NCI-H774 (cell line): ENCODE data around the gene PDGFRB.

Experiments
- DNase-seq: peaks from one replicate; lab custom pipeline; 2025; lab: John Stamatoyannopoulos, UW

The PDGFRB gene

DNA sequence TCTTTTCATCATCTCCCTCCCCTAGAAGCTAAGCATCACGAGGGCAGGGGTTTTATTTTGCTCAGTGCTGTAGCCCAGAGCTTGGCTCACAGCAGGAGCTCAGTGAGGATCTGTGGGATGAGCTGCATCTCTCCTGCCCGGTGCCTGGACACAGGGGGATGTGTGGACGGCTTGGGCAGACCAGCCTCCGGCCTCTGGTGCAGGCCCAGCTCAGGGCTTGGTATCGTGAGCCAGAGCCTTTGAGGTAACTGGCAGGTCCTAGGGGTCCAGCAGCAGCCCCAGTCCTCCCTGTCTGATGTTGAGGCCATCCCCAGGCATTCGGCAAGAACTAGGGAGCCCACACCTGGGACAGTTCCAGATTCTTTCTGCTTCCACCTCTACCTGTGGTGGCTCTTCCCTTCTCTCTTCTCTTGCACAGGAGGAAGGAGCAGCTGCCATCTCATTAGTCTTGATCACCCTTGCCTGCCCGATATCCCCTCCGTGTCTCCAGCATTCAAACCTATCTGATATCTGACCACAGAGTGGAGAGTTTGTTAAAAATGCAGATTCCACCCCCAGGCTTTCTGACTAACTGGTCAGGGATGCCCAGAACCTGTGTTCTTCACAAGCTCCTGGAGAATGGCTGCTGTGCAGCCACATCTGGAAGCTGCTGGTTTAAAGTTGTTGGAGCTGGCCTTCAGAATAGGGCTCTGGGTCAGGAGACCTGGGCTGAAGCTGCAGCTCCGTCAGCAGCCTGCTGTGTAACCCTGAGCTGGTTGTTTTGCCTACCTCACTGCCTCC is 26.3 kb upstream of the PDGFRB start:
- no peak for DNase-seq

DNA sequence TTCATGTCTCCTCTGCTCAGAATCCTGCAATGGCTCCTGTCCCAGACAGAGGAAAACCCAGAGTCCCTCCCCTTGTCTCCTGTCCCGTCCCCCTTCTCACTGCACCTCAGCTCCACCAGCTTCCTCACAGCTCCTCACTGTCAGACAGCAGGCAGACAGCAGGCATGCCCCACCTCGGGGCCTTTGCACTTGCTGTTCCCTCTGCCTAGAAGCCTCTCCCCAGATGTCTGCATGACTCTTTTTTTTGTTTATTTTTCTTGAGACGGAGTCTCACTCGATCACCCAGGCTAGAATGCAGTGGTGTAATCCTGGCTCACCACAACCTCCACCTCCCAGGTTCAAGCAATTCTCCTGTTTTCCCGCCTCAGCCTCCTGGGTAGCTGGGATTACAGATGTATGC is 25.4 kb upstream of the PDGFRB start:
- no peak for DNase-seq

GRCh38 chr5:150180241-150181026 is 24.8 kb upstream of the PDGFRB start:
- no peak for DNase-seq

DNA sequence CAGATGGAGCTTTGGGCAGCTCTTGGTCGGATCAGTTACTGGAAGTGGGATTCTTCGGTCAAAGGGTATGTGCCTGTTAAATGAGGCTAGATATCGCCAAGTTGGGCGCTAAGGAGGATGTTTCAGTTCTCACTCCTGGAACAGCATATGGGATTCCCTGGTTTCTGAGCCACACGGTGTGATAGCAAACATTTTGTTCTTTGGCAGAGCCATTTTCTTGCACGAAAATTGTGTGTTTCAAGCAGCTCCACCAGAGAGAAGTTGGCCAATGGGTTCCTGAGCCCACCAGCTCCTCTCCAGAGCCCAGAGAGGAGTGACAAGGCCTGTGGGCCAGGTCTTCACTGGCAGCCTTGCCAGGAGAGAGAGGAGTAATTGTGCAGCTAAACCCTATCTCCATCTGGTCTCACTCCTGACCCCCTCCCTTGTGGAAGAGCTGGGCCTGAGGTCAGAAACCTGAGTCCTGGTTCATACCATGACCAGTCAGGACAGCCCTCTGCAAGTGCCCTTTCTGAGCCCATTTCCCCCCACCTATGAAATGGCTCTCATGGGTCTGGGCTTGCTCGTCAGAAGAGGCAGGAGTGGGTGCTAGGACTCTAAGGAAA is 23.5 kb upstream of the PDGFRB start:
- no peak for DNase-seq

- DNase-seq, result no peak
Observed at GRCh38 chr5:150178262-150178661, 22.6 kb upstream of the PDGFRB start.

DNA sequence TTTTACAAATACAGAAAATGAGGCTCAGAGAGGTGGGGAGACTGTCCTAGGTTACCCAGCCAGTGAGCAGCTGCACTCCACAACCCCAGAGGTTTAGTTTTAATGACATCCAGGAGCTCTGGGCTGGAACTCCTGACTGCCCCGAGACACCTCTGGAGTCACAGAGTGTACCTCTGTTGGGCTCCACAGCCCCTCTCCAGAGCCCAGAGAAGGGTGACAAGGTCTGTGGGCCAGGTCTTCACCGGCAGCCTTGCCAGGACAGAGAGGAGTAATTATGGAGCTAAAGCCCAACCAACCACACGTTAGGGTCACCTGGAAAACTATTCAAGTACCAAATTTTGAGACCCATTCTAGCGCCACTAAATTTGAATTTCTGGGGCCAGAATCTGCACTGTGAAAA is 22.1 kb upstream of the PDGFRB start:
- no peak for DNase-seq

DNA sequence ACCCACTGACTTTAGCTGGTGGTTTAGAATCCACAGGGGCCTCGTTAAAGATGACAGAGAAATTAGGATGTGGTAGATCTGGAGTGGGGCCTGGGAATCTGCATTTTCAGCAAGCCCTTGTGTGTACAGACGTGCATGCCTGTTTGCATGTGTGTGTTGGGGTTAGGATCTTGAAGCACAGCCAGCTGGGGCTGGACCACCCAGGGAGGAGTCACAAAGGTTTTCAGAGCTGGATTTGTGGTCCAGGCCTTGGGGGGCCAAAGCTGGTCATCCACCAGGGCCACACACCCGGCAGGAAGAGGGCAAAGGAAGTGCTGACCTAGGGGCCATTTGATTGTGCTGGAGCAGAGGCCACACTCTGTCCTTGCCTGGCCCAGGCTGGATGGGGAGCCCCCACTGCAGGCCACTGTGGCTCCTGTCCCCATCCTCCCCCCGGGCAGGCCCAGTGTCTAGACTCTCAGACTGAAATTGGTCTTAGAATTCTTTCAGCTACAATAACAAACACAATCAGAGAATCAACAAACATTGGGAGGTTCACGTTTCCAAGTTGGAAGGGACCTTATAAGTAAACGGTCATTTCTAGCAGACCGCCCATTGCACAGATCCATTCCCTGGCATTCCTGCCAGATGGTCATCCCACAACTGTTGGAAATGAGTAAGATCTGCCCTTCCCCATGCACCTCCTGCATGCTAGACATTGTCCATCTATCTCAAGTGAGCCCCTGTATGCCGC is 21.3 kb upstream of the PDGFRB start:
- no peak for DNase-seq

DNA sequence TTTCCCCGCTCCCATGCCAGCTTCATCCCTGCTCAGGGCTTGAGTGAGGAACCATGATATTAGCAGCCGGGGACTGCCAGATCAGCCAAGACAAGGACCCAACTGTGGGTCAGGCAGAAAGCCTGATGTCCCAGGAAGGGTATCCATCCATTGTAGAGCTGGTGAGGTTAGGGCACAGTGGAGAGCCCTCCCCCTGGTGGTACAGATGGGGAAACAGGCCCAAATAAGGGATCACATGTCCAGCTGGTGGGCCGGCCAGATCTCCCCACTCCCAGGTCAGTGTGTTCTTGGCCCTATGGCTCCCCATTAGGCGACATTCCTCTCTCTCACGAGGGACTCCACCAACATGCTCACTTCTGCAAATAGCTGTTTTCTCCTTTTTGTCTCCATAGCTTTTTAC is 19.9 kb upstream of the PDGFRB start:
- no peak for DNase-seq

GRCh38 chr5:150175076-150175475 is 19.4 kb upstream of the PDGFRB start:
- DNase-seq, result no peak

GRCh38 chr5:150174285-150174684 is 18.6 kb upstream of the PDGFRB start:
- DNase-seq, result no peak

DNA sequence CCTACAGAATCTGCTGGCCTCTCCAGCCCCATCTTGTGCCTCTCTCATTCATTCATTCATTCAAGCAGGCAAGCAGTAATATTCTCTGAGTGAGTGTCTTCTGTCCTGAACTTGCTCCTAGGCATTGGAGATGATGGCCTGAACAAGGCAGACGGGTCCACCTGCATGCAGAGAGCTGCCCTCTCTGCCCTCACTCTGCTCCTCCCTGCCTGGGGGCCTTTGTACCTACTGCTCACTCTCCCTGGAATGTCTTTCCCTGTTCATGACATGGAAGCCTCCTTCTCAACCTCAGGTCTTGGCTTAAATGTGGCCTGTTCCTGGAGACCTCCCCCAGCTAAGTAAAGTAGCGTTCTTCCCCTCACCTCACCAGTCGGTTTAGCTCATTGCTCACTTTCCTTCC is 17.5 kb upstream of the PDGFRB start:
- DNase-seq, result no peak

- no peak for DNase-seq
Observed at GRCh38 chr5:150172556-150172955, 16.9 kb upstream of the PDGFRB start.

GRCh38 chr5:150172145-150172544 is 16.5 kb upstream of the PDGFRB start:
- no peak for DNase-seq

DNA sequence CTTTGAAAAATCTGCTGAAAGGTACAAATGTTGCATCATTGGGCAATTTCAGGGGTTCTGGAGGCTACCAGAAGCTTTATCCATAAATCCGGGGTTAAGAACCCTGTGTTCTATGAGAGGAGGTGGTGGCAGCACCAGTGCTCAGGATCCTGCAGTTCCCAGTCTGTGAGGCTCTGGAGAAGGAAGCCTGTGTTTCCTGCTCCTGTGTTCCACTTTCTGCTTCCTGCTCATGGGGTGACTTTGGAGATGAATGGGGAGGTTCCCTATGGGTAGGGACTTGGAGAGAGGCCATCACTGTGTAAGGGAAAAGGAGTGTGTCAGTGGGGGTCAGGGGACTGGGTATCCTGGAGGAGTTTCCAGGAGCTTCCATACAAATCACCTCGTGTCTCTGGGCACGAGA is 13.2 kb upstream of the PDGFRB start:
- DNase-seq, result no peak

- no peak for DNase-seq
Observed at GRCh38 chr5:150167908-150168307, 12.3 kb upstream of the PDGFRB start.

DNA sequence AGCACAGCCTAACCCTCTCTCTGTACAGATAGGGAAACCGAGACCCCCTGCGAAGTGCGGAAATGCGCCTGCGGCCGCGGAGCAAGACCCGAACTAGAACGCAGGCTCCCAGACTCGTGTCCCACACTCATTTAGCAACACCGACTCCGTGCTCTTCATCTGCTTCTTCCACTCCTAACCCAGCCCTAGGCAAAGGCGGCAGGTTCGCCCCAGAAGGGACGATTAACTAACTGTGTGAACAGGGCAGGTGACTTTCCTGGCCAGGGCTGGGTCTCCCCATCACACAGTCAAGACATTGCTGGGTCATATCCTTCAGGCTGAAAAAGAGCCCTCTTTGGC is 11.8 kb upstream of the PDGFRB start:
- DNase-seq, result no peak

DNA sequence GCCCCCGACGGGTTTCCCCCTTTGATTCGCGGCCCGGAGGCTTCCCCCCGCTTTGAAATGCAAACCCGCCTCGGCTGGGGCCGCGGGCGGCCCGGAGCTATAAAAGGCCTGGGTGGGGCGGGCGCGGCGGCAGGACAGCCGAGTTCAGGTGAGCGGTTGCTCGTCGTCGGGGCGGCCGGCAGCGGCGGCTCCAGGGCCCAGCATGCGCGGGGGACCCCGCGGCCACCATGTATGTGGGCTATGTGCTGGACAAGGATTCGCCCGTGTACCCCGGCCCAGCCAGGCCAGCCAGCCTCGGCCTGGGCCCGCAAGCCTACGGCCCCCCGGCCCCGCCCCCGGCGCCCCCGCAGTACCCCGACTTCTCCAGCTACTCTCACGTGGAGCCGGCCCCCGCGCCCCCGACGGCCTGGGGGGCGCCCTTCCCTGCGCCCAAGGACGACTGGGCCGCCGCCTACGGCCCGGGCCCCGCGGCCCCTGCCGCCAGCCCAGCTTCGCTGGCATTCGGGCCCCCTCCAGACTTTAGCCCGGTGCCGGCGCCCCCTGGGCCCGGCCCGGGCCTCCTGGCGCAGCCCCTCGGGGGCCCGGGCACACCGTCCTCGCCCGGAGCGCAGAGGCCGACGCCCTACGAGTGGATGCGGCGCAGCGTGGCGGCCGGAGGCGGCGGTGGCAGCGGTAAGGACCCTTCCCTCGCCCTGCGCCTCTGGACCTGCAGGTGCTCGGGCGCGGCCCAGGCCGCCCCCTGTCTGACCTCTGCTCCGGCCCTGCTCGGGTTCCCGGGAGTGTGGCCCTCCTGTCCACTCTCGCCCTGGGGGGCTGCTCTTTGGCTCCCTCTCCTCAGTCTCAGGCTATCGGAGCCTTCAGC is 11.2 kb upstream of the PDGFRB start, which contains the start of gene CDX1:
CDX1 (plus strand) TSS at position 129 of the 862 bp plus-strand sequence; CDS start at position 228, 99 bp downstream.
- no peak for DNase-seq

GRCh38 chr5:150166037-150166649 is 10.5 kb upstream of the PDGFRB start:
- no peak for DNase-seq

GRCh38 chr5:150164211-150164980 is 8.8 kb upstream of the PDGFRB start:
- no peak for DNase-seq

- DNase-seq, result no peak
Observed at GRCh38 chr5:150163547-150164059, 8.0 kb upstream of the PDGFRB start.
